ENCODE data around the gene ABCA7.

Gene ABCA7

GRCh38 chr19:1046836-1047695 is 7.2 kb downstream of the ABCA7 start:
- Histone ChIP-seq H3K9me3 (ENCODE audit: control insufficient read depth in 1 of 2, low read length in 2 of 2) (no peaks in the 10 kb centered on the region), H3K4me1 (ENCODE audit: control insufficient read depth in 1 of 2, insufficient read depth in 2 of 2, low read length in 2 of 2) (no peaks in the 10 kb centered on the region), H3K27ac (ENCODE audit: low read length) (no peak overlapping the region)

GRCh38 chr19:1047696-1048147 is 7.8 kb downstream of the ABCA7 start:
- Histone ChIP-seq H3K4me1 (ENCODE audit: control insufficient read depth in 1 of 2, insufficient read depth in 2 of 2, low read length in 2 of 2) (no peaks in the 10 kb centered on the region), H3K9me3 (ENCODE audit: control insufficient read depth in 1 of 2, low read length in 2 of 2) (no peaks in the 10 kb centered on the region), H3K4me3 (ENCODE audit: low read depth in 1 of 2, low read length in 2 of 2) (no peak overlapping the region), H3K27ac (ENCODE audit: low read length) (no peak overlapping the region), H3K27me3 (ENCODE audit: low read depth, low read length) (no peaks in the 10 kb centered on the region), H3K36me3 (ENCODE audit: control insufficient read depth in 1 of 2, insufficient read depth in 2 of 2, low read length in 2 of 2) (no peaks in the 10 kb centered on the region)

More at GRCh38 chr19:1046836-1047695, 7.2 kb downstream of the ABCA7 start:
- Histone ChIP-seq H3K36me3 (ENCODE audit: control insufficient read depth in 1 of 2, insufficient read depth in 2 of 2, low read length in 2 of 2) (no peaks in the 10 kb centered on the region), H3K4me3 (ENCODE audit: low read depth in 1 of 2, low read length in 2 of 2) (no peak overlapping the region), H3K27me3 (ENCODE audit: low read depth, low read length) (no peaks in the 10 kb centered on the region)

GRCh38 chr19:1049106-1049505 is 9.2 kb downstream of the ABCA7 start:
- no peaks in the 10 kb centered on the region for H3K4me1 ChIP-seq (ENCODE audit: control insufficient read depth in 1 of 2, insufficient read depth in 2 of 2, low read length in 2 of 2)
- no peak overlapping the region for H3K27ac ChIP-seq (ENCODE audit: low read length)
- no peaks in the 10 kb centered on the region for H3K27me3 ChIP-seq (ENCODE audit: low read depth, low read length)
- H3K4me3 ChIP-seq (ENCODE audit: low read depth in 1 of 2, low read length in 2 of 2): no peak overlapping the region
- no peaks in the 10 kb centered on the region for H3K9me3 ChIP-seq (ENCODE audit: control insufficient read depth in 1 of 2, low read length in 2 of 2)
- H3K36me3 ChIP-seq (ENCODE audit: control insufficient read depth in 1 of 2, insufficient read depth in 2 of 2, low read length in 2 of 2): no peaks in the 10 kb centered on the region

- H3K9me3 ChIP-seq (ENCODE audit: control insufficient read depth in 1 of 2, low read length in 2 of 2): no peaks in the 10 kb centered on the region
- H3K4me3 ChIP-seq (ENCODE audit: low read depth in 1 of 2, low read length in 2 of 2): no peak overlapping the region
- no peaks in the 10 kb centered on the region for H3K4me1 ChIP-seq (ENCODE audit: control insufficient read depth in 1 of 2, insufficient read depth in 2 of 2, low read length in 2 of 2)
- H3K27ac ChIP-seq (ENCODE audit: low read length): no peak overlapping the region
- peaks cover 0 to under 1% of the 10 kb centered on the region in 2 donors for H3K36me3 ChIP-seq (ENCODE audit: control insufficient read depth in 1 of 2, insufficient read depth in 2 of 2, low read length in 2 of 2)
- H3K27me3 ChIP-seq (ENCODE audit: low read depth, low read length): no peaks in the 10 kb centered on the region
Observed at GRCh38 chr19:1049800-1050199, 9.9 kb downstream of the ABCA7 start.

- H3K27ac ChIP-seq (ENCODE audit: low read length): no peak overlapping the region
- no peaks in the 10 kb centered on the region for H3K27me3 ChIP-seq (ENCODE audit: low read depth, low read length)
- H3K4me3 ChIP-seq (ENCODE audit: low read depth in 1 of 2, low read length in 2 of 2): no peak overlapping the region
- H3K4me1 ChIP-seq (ENCODE audit: control insufficient read depth in 1 of 2, insufficient read depth in 2 of 2, low read length in 2 of 2): no peaks in the 10 kb centered on the region
- peaks cover 0 to 4% of the 10 kb centered on the region in 2 donors for H3K9me3 ChIP-seq (ENCODE audit: control insufficient read depth in 1 of 2, low read length in 2 of 2)
- peaks cover 0 to 10% of the 10 kb centered on the region in 2 donors for H3K36me3 ChIP-seq (ENCODE audit: control insufficient read depth in 1 of 2, insufficient read depth in 2 of 2, low read length in 2 of 2)
Observed at GRCh38 chr19:1050989-1051788, 11.3 kb downstream of the ABCA7 start.

- Histone ChIP-seq H3K4me1 (ENCODE audit: control insufficient read depth in 1 of 2, insufficient read depth in 2 of 2, low read length in 2 of 2) (no peaks in the 10 kb centered on the region), H3K27ac (ENCODE audit: low read length) (no peak overlapping the region), H3K4me3 (ENCODE audit: low read depth in 1 of 2, low read length in 2 of 2) (no peak overlapping the region), H3K9me3 (ENCODE audit: control insufficient read depth in 1 of 2, low read length in 2 of 2) (peaks cover 2 to 10% of the 10 kb centered on the region in 2 donors), H3K27me3 (ENCODE audit: low read depth, low read length) (no peaks in the 10 kb centered on the region), H3K36me3 (ENCODE audit: control insufficient read depth in 1 of 2, insufficient read depth in 2 of 2, low read length in 2 of 2) (peaks cover 0 to 16% of the 10 kb centered on the region in 2 donors)
Observed at GRCh38 chr19:1051791-1052190, 11.9 kb downstream of the ABCA7 start.

GRCh38 chr19:1052349-1052975 is 12.6 kb downstream of the ABCA7 start:
- peaks cover 0 to 23% of the 10 kb centered on the region in 2 donors for H3K36me3 ChIP-seq (ENCODE audit: control insufficient read depth in 1 of 2, insufficient read depth in 2 of 2, low read length in 2 of 2)
- H3K9me3 ChIP-seq (ENCODE audit: control insufficient read depth in 1 of 2, low read length in 2 of 2): peaks cover 7 to 16% of the 10 kb centered on the region in 2 donors
- no peaks in the 10 kb centered on the region for H3K27me3 ChIP-seq (ENCODE audit: low read depth, low read length)
- no peak overlapping the region for H3K4me3 ChIP-seq (ENCODE audit: low read depth in 1 of 2, low read length in 2 of 2)
- H3K4me1 ChIP-seq (ENCODE audit: control insufficient read depth in 1 of 2, insufficient read depth in 2 of 2, low read length in 2 of 2): no peaks in the 10 kb centered on the region
- H3K27ac ChIP-seq (ENCODE audit: low read length): no peak overlapping the region

- no peak overlapping the region for H3K4me3 ChIP-seq (ENCODE audit: low read depth in 1 of 2, low read length in 2 of 2)
- H3K9me3 ChIP-seq (ENCODE audit: control insufficient read depth in 1 of 2, low read length in 2 of 2): peaks cover 15 to 26% of the 10 kb centered on the region in 2 donors
- peaks cover 0 to 30% of the 10 kb centered on the region in 2 donors for H3K36me3 ChIP-seq (ENCODE audit: control insufficient read depth in 1 of 2, insufficient read depth in 2 of 2, low read length in 2 of 2)
- H3K27me3 ChIP-seq (ENCODE audit: low read depth, low read length): no peaks in the 10 kb centered on the region
- no peaks in the 10 kb centered on the region for H3K4me1 ChIP-seq (ENCODE audit: control insufficient read depth in 1 of 2, insufficient read depth in 2 of 2, low read length in 2 of 2)
- no peak overlapping the region for H3K27ac ChIP-seq (ENCODE audit: low read length)
Observed at GRCh38 chr19:1053176-1054101, 13.5 kb downstream of the ABCA7 start.

GRCh38 chr19:1054102-1055027 is 14.5 kb downstream of the ABCA7 start:
- H3K27ac ChIP-seq (ENCODE audit: low read length): no peak overlapping the region
- peaks cover 0 to 33% of the 10 kb centered on the region in 2 donors for H3K36me3 ChIP-seq (ENCODE audit: control insufficient read depth in 1 of 2, insufficient read depth in 2 of 2, low read length in 2 of 2)
- peaks cover 18 to 32% of the 10 kb centered on the region in 2 donors for H3K9me3 ChIP-seq (ENCODE audit: control insufficient read depth in 1 of 2, low read length in 2 of 2)
- no peak overlapping the region for H3K4me3 ChIP-seq (ENCODE audit: low read depth in 1 of 2, low read length in 2 of 2)
- no peaks in the 10 kb centered on the region for H3K27me3 ChIP-seq (ENCODE audit: low read depth, low read length)
- no peaks in the 10 kb centered on the region for H3K4me1 ChIP-seq (ENCODE audit: control insufficient read depth in 1 of 2, insufficient read depth in 2 of 2, low read length in 2 of 2)

- peaks cover 18 to 35% of the 10 kb centered on the region in 2 donors for H3K9me3 ChIP-seq (ENCODE audit: control insufficient read depth in 1 of 2, low read length in 2 of 2)
Observed at GRCh38 chr19:1055028-1055425, 15.1 kb downstream of the ABCA7 start.

More at GRCh38 chr19:1055028-1055425, 15.1 kb downstream of the ABCA7 start:
- no peak overlapping the region for H3K27ac ChIP-seq (ENCODE audit: low read length)
- no peak overlapping the region for H3K4me3 ChIP-seq (ENCODE audit: low read depth in 1 of 2, low read length in 2 of 2)
- H3K27me3 ChIP-seq (ENCODE audit: low read depth, low read length): no peaks in the 10 kb centered on the region
- no peaks in the 10 kb centered on the region for H3K4me1 ChIP-seq (ENCODE audit: control insufficient read depth in 1 of 2, insufficient read depth in 2 of 2, low read length in 2 of 2)
- H3K36me3 ChIP-seq (ENCODE audit: control insufficient read depth in 1 of 2, insufficient read depth in 2 of 2, low read length in 2 of 2): peaks cover 0 to 33% of the 10 kb centered on the region in 2 donors
